SK-N-SH treated with all-trans-retinoic acid at 6 μM for 48 hours (cell line): ENCODE data around the gene CACNA1G.

Experiments used
- ARNTL ChIP-seq: fragments of 450-650 bp; formaldehyde crosslinking; IDR thresholded peaks from 2 replicates; pipeline ENCODE4 v1.5.0; 2020; ENCODE audit warnings: low read depth, mild to moderate bottlenecking, moderate library complexity, borderline replicate concordance
- PATZ1 ChIP-seq: fragments of 250-450 bp; sonication (Bioruptor Pico); IDR thresholded peaks from 2 replicates; pipeline ENCODE4 v1.8.0; 2020; ENCODE audit warnings: mild to moderate bottlenecking, moderate library complexity, borderline replicate concordance
- POU6F1 ChIP-seq: fragments of 250-450 bp; sonication (Bioruptor Pico); IDR thresholded peaks from 2 replicates; pipeline ENCODE4 v1.8.0; 2021; ENCODE audit warnings: low read depth, mild to moderate bottlenecking, moderate library complexity, borderline replicate concordance

GRCh38 chr17:50635732-50635981, 75.1 kb downstream of the CACNA1G start:
- TF ChIP-seq PATZ1, result no peak
- TF ChIP-seq ARNTL (CRISPR knock-in tag), result no peak
- no peak for TF ChIP-seq POU6F1
